Loucy (cell line): Measurements from ENCODE around the gene C12orf56.
"Not testable (repeated sequence)": the region's sequence is repeated elsewhere in the genome, so short reads cannot be mapped to it uniquely, and the experiment has no call there.

ENCODE experiments used
- H2AFZ ChIP-seq: fragments of 200-600 bp; sonication (generic); 2 replicates; pipeline ENCODE4 v1.6.0; 2016; ENCODE audit warnings: antibody characterized with exemption, mild to moderate bottlenecking, low read length, moderate library complexity
- H3F3A ChIP-seq: fragments of 200-600 bp; 2 replicates; pipeline ENCODE4 v1.6.0; 2016; ENCODE audit warnings: antibody characterized with exemption, low read depth, mild to moderate bottlenecking
- H3K27me3 ChIP-seq: fragments of 200-600 bp; sonication (generic); 2 replicates; pipeline ENCODE4 v1.6.1; 2014; ENCODE audit warnings: low read length, mild to moderate bottlenecking; ENCODE audit not compliant: insufficient read depth, poor library complexity, severe bottlenecking
- H3K36me3 ChIP-seq: fragments of 200-600 bp; sonication (generic); 2 replicates; pipeline ENCODE4 v1.6.1; 2016; ENCODE audit warnings: low read length; ENCODE audit not compliant: insufficient read depth
- H3K4me1 ChIP-seq: fragments of 200-600 bp; sonication (generic); 2 replicates; pipeline ENCODE4 v1.5.1; 2014; ENCODE audit warnings: low read length, mild to moderate bottlenecking; ENCODE audit not compliant: insufficient read depth, poor library complexity, severe bottlenecking
- H3K4me2 ChIP-seq: fragments of 200-600 bp; sonication (generic); 2 replicates; pipeline ENCODE4 v1.6.0; 2014; ENCODE audit warnings: antibody characterized with exemption, low read length, low read depth, mild to moderate bottlenecking; ENCODE audit not compliant: poor library complexity, severe bottlenecking
- H3K4me3 ChIP-seq: fragments of 200-600 bp; sonication (generic); 2 replicates; pipeline ENCODE4 v1.5.1; 2014; ENCODE audit warnings: low read length, mild to moderate bottlenecking, mixed read lengths; ENCODE audit not compliant: poor library complexity, severe bottlenecking
- H3K79me2 ChIP-seq: fragments of 200-600 bp; sonication (generic); 2 replicates; pipeline ENCODE4 v1.6.1; 2014; ENCODE audit warnings: low read length; ENCODE audit not compliant: insufficient read depth
- H3K9ac ChIP-seq: fragments of 200-600 bp; sonication (generic); 2 replicates; pipeline ENCODE4 v1.6.0; 2014; ENCODE audit warnings: mild to moderate bottlenecking, low read depth, low read length, moderate library complexity; ENCODE audit not compliant: poor library complexity, severe bottlenecking
- H3K9me2 ChIP-seq: fragments of 200-600 bp; sonication (generic); replicated peaks from 2 replicates; pipeline ENCODE4 v1.6.1; 2016; ENCODE audit warnings: low read depth, low read length, mixed read lengths
- H3K9me3 ChIP-seq: fragments of 200-600 bp; sonication (generic); 2 replicates; pipeline ENCODE4 v1.6.1; 2014; ENCODE audit warnings: mild to moderate bottlenecking, antibody characterized with exemption, low read length, low read depth; ENCODE audit not compliant: insufficient read depth
- H4K20me1 ChIP-seq: fragments of 200-600 bp; sonication (generic); 2 replicates; pipeline ENCODE4 v1.6.0; 2014; ENCODE audit warnings: antibody characterized with exemption, low read length, mild to moderate bottlenecking; ENCODE audit not compliant: insufficient read depth, poor library complexity, severe bottlenecking
- CTCF ChIP-seq: fragments of 200-600 bp; sonication (generic); conservative IDR thresholded peaks from 2 replicates; pipeline ENCODE4 v1.5.1; 2014; ENCODE audit warnings: mild to moderate bottlenecking, antibody characterized with exemption, low read length
- EZH2phosphoT487 ChIP-seq: fragments of 200-600 bp; IDR thresholded peaks from 2 replicates; pipeline ENCODE4 v1.6.1; 2018; ENCODE audit warnings: antibody characterized with exemption, mild to moderate bottlenecking, moderate library complexity, borderline replicate concordance

The C12orf56 gene

GRCh38 chr12:64335886-64336466 lies 54.6 kb downstream of the C12orf56 start:
- Histone ChIP-seq H3K79me2 (no peaks in the 10 kb centered on the region), H3K4me3 (no peak overlapping the region), H3K27me3 (no peaks in the 10 kb centered on the region), H2AFZ (no peak overlapping the region), H3K9ac (no peak overlapping the region), H3K36me3 (no peaks in the 10 kb centered on the region), H3K4me1 (no peaks in the 10 kb centered on the region), H3F3A (no peaks in the 10 kb centered on the region), H3K9me3 (no peaks in the 10 kb centered on the region), H3K9me2 (no peaks in the 10 kb centered on the region), H3K4me2 (no peak overlapping the region), H4K20me1 (no peaks in the 10 kb centered on the region)
- TF ChIP-seq EZH2phosphoT487 (no peak), CTCF (no peak)

GRCh38 chr12:64332938-64333337 lies 57.6 kb downstream of the C12orf56 start:
- H3K9me3 ChIP-seq = no peaks in the 10 kb centered on the region
- H3K9me2 ChIP-seq = no peaks in the 10 kb centered on the region
- no peaks in the 10 kb centered on the region for H3K79me2 ChIP-seq
- H3K4me2 ChIP-seq = no peak overlapping the region
- no peaks in the 10 kb centered on the region for H3F3A ChIP-seq
- no peaks in the 10 kb centered on the region for H3K36me3 ChIP-seq
- no peaks in the 10 kb centered on the region for H3K27me3 ChIP-seq
- H3K4me1 ChIP-seq = no peaks in the 10 kb centered on the region
- H3K9ac ChIP-seq = no peak overlapping the region
- no peak overlapping the region for H3K4me3 ChIP-seq
- TF ChIP-seq EZH2phosphoT487 (no peak), CTCF (no peak)
- no peaks in the 10 kb centered on the region for H4K20me1 ChIP-seq
- H2AFZ ChIP-seq = no peak overlapping the region

- H3K4me1 ChIP-seq = no peaks in the 10 kb centered on the region
- H2AFZ ChIP-seq = no peak overlapping the region
- H3K27me3 ChIP-seq = no peaks in the 10 kb centered on the region
- H3K4me2 ChIP-seq = no peak overlapping the region
- no peaks in the 10 kb centered on the region for H3K9me2 ChIP-seq
- no peak overlapping the region for H3K4me3 ChIP-seq
- H3K79me2 ChIP-seq = no peaks in the 10 kb centered on the region
- no peaks in the 10 kb centered on the region for H3K36me3 ChIP-seq
- no peak overlapping the region for H3K9ac ChIP-seq
- no peaks in the 10 kb centered on the region for H4K20me1 ChIP-seq
- no peak for TF ChIP-seq CTCF
- H3F3A ChIP-seq = no peaks in the 10 kb centered on the region
- H3K9me3 ChIP-seq = no peaks in the 10 kb centered on the region
Observed at GRCh38 chr12:64332296-64332695, 58.3 kb downstream of the C12orf56 start.

- H3F3A ChIP-seq, H3K9ac ChIP-seq, H3K9me2 ChIP-seq, H3K4me2 ChIP-seq, H4K20me1 ChIP-seq, H2AFZ ChIP-seq, H3K4me3 ChIP-seq, H3K4me1 ChIP-seq, H3K79me2 ChIP-seq, H3K27me3 ChIP-seq, H3K36me3 ChIP-seq, H3K9me3 ChIP-seq: not testable (repeated sequence)
Observed at GRCh38 chr12:64329031-64329710, 61.4 kb downstream of the C12orf56 start.
